ENCODE measurements around the gene DDX24.

Gene DDX24

DNA sequence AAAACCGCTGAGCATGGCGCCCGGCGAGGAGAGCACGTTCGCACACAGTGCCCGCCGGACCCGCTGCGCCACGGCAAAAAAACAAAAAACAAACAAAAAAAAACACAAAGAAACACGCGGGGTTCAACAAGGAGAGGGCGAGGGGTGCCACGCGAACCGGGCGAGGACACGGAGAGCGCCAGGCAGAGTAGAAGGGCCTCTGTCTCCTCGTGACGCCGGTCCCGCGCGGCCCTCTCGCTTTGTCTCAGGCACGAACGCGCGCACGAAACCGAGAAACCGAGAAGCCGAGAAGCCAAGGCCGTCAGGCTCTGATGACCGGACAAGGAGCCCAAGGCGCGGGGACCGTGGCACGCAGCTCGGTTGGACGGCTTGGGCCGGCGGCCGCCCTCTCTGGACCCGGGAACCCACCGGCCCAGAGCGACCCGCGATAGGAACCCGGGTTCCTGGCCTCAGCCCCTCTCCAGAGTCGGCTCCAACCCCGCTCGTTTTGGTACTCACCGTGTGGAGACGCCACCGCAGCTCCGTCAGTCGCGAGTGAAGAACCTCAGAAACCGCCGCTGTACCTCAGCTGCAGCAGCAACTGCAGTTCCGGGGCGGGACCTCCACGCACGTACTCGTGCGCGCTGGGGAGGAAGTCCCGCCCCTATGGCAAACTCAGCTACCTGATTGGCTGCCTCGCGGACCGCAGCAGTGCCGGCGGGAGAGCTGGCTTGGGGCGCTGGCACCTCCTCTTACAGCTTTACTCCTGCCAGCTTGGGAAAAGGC lies at the start of gene DDX24, which contains the start of gene IFI27L1:
TSS of gene DDX24 (minus strand) at position 582 of the 765 bp plus-strand sequence. CDS start 1,460 bp downstream, outside the sequence.
TSS of gene IFI27L1 (plus strand) at position 690 of the 765 bp plus-strand sequence. CDS start 15,628 bp downstream, outside the sequence.
- peak; percentile 92 for DNase-seq (ENCODE audit: low read depth in 1 of 2, low spot score in 1 of 2)

DNA sequence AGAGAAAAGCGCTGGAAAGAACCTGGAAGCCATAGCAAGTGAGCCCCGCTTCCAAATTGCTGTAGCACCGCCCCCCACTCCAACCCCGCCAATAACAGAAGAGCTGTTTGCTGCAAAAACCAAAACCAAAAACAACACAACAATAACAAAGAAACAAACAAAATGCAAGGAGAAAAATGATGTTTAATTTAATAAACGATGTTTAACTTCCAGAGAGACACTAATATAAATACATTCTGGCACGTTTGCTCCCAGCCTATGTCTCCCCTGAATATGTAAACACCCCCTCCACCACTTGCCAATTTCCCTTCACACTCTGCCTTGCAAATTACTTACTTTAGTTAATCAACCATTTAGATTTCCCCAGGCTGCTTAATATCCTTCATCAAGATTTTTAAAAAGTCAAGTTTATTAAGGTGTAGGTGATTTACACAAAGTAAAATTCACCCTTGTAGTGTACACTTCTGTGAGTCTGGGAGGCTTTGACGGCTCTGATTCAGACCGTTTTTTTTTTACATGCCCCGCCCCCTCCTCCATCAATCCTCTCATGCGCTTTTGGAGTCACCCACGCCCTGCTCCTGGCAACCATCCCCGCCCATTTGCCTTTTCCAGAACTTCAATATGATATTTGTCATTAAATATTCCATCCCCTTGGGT lies 48.9 kb upstream of the DDX24 start:
- DNase-seq (ENCODE audit: low read depth in 1 of 2, low spot score in 1 of 2): no peak

GRCh38 chr14:94129111-94129757 lies 48.2 kb upstream of the DDX24 start, which contains the start of gene IFI27L2:
IFI27L2 (minus strand) TSS chr14:94129604; CDS start chr14:94129564, 40 bp downstream.
- DNase-seq (ENCODE audit: low read depth in 1 of 2, low spot score in 1 of 2): peak; percentile 25 to 44

GRCh38 chr14:94128216-94128839 lies 47.3 kb upstream of the DDX24 start:
- DNase-seq (ENCODE audit: low read depth in 1 of 2, low spot score in 1 of 2): no peak

DNA sequence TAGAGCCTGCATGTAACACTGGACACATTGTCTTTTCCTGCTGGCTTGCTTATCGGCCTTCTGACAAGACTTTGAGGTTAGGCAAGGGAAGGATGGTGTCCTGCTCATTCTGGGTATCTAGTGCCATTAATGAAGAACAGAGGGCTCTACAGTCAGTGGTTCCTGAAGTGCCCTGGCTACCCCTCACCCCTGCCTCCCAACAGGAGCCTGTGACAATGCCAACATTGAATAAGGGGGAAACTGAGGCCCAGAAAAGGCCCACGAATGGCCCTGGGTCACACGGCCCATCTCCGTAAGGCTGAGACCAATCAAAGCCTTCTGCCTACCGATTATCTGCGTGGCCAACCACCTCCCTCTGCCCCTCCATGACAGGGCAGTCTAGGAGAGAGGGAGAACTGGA lies 46.3 kb upstream of the DDX24 start:
- DNase-seq (ENCODE audit: low read depth in 1 of 2, low spot score in 1 of 2): no peak

GRCh38 chr14:94126800-94127199 lies 45.8 kb upstream of the DDX24 start:
- no peak for DNase-seq (ENCODE audit: low read depth in 1 of 2, low spot score in 1 of 2)

DNA sequence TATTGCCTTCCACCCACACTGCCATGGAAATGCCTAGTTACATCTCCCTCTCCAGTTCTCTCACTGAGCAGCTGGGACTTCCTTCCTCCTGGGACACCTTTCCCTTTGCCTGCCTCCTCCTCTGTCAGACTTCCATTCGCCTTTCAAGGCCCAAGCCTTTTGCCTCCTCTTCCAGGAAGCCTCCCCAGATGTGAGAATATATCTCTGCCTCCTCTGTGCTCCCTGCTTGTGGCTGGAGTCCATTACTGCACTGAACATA lies 45.3 kb upstream of the DDX24 start:
- DNase-seq (ENCODE audit: low read depth in 1 of 2, low spot score in 1 of 2): no peak

GRCh38 chr14:94125659-94126418 lies 44.8 kb upstream of the DDX24 start:
- no peak for DNase-seq (ENCODE audit: low read depth in 1 of 2, low spot score in 1 of 2)

GRCh38 chr14:94124582-94125377 lies 43.8 kb upstream of the DDX24 start:
- DNase-seq (ENCODE audit: low read depth in 1 of 2, low spot score in 1 of 2): no peak

- no peak for DNase-seq (ENCODE audit: low read depth in 1 of 2, low spot score in 1 of 2)
Observed at GRCh38 chr14:94123868-94124267, 42.9 kb upstream of the DDX24 start.

GRCh38 chr14:94123296-94123695 lies 42.3 kb upstream of the DDX24 start:
- no peak for DNase-seq (ENCODE audit: low read depth in 1 of 2, low spot score in 1 of 2)

GRCh38 chr14:94122438-94122837 lies 41.4 kb upstream of the DDX24 start:
- no peak for DNase-seq (ENCODE audit: low read depth in 1 of 2, low spot score in 1 of 2)

DNA sequence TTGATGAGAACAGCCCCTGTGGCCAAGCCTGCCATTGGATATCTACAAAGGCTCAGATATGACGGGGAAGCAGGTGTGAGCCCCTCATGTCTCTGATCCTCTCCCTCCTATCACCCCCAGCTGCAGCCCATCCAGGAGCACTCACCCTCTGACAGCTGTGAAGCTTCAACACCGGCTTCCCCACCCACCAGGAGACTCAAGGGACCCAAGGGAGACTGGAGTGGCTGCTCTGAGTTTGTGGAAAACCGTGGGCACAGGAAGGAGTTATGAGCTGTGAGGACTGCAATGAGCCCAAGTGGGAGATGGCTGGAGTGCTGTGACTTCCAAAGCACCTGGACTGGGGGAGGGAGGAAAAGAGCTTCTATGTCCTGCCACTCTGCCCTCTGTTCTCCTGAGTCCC lies 40.5 kb upstream of the DDX24 start:
- no peak for DNase-seq (ENCODE audit: low read depth in 1 of 2, low spot score in 1 of 2)

GRCh38 chr14:94120667-94121340 lies 39.8 kb upstream of the DDX24 start:
- DNase-seq (ENCODE audit: low read depth in 1 of 2, low spot score in 1 of 2): no peak

- no peak for DNase-seq (ENCODE audit: low read depth in 1 of 2, low spot score in 1 of 2)
Observed at GRCh38 chr14:94119071-94119470, 38.1 kb upstream of the DDX24 start.

- no peak for DNase-seq (ENCODE audit: low read depth in 1 of 2, low spot score in 1 of 2)
Observed at GRCh38 chr14:94117856-94118255, 36.9 kb upstream of the DDX24 start.

DNA sequence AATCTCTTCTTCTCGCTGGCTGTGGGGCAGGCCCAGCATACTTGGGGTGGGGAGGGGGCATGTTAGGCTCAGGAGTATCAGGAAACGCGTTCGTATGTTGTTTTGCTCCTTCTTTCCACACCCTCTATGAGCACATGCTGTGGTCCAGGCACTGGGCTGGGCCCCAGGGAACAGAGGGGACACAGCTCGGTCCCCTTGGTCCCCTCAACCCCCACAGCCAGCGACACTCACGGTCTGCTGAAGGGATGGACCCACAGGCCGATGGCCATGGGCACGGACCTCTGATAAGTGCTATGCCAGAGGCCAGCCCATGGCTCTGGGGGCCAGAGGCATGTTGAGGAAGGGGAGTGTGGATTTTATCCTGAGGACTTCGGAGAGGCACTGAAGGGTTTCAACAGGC lies 35.7 kb upstream of the DDX24 start:
- no peak for DNase-seq (ENCODE audit: low read depth in 1 of 2, low spot score in 1 of 2)

- no peak for DNase-seq (ENCODE audit: low read depth in 1 of 2, low spot score in 1 of 2)
Observed at GRCh38 chr14:94115631-94116030, 34.6 kb upstream of the DDX24 start.

GRCh38 chr14:94115058-94115591 lies 34.1 kb upstream of the DDX24 start:
- DNase-seq (ENCODE audit: low read depth in 1 of 2, low spot score in 1 of 2): no peak

Data from stimulated activated CD4-positive, alpha-beta T cell treated with anti-CD3 and anti-CD28 coated beads, Interleukin-15, amount 100 ng/mL, for 1 hour (primary cell).